SK-N-MC (cell line): Measurements from ENCODE around the gene KCNJ1.

Source experiments
- EZH2 ChIP-seq: fragments of 200-600 bp; sonication (generic); IDR thresholded peaks from one replicate; pipeline ENCODE4 v1.6.1; 2017; ENCODE audit warnings: antibody characterized with exemption
- FOXP2 ChIP-seq: optimal IDR thresholded peaks from 2 replicates; pipeline ENCODE3; 2011; ENCODE audit warnings: mild to moderate bottlenecking, moderate library complexity; ENCODE audit not compliant: insufficient read depth; ENCODE audit errors: extremely low read length, control extremely low read depth
- POLR2AphosphoS5 ChIP-seq: IDR thresholded peaks from 2 replicates; pipeline ENCODE4 v1.6.1; 2012; ENCODE audit warnings: mild to moderate bottlenecking, low read depth, low read length, borderline replicate concordance

- TF ChIP-seq EZH2 (no peak), POLR2AphosphoS5 (no peak), FOXP2 (no peak)
These were observed 19.5 kb upstream of the KCNJ1 start for GRCh38 chr11:128886406-128887124.
